HL-60 (cell line): ENCODE measurements around the gene A3GALT2.

Experiments used
- GABPA ChIP-seq: IDR thresholded peaks from 2 replicates; pipeline ENCODE4 v1.6.1; 2012; ENCODE audit warnings: low read depth
- POLR2AphosphoS5 ChIP-seq: IDR thresholded peaks from 2 replicates; pipeline ENCODE4 v1.6.1; 2012; ENCODE audit warnings: low read depth
- SPI1 ChIP-seq: IDR thresholded peaks from 2 replicates; pipeline ENCODE4 v1.6.1; 2012; ENCODE audit warnings: low read depth, mild to moderate bottlenecking, borderline replicate concordance
- TF ChIP-seq, protein P1 (sequence below): IDR thresholded peaks from one replicate; pipeline ENCODE4 v1.5.1; 2011; ENCODE audit warnings: low read length, control low read depth, inconsistent platforms; ENCODE audit not compliant: insufficient read depth
- TF ChIP-seq, protein P2 (sequence below): IDR thresholded peaks from 2 replicates; pipeline ENCODE4 v1.6.1; 2012; ENCODE audit warnings: low read depth; ENCODE audit not compliant: insufficient replicate concordance

- TF ChIP-seq, protein P1, sequence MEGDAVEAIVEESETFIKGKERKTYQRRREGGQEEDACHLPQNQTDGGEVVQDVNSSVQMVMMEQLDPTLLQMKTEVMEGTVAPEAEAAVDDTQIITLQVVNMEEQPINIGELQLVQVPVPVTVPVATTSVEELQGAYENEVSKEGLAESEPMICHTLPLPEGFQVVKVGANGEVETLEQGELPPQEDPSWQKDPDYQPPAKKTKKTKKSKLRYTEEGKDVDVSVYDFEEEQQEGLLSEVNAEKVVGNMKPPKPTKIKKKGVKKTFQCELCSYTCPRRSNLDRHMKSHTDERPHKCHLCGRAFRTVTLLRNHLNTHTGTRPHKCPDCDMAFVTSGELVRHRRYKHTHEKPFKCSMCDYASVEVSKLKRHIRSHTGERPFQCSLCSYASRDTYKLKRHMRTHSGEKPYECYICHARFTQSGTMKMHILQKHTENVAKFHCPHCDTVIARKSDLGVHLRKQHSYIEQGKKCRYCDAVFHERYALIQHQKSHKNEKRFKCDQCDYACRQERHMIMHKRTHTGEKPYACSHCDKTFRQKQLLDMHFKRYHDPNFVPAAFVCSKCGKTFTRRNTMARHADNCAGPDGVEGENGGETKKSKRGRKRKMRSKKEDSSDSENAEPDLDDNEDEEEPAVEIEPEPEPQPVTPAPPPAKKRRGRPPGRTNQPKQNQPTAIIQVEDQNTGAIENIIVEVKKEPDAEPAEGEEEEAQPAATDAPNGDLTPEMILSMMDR: no peak
- no peak for TF ChIP-seq POLR2AphosphoS5
- TF ChIP-seq, protein P2, sequence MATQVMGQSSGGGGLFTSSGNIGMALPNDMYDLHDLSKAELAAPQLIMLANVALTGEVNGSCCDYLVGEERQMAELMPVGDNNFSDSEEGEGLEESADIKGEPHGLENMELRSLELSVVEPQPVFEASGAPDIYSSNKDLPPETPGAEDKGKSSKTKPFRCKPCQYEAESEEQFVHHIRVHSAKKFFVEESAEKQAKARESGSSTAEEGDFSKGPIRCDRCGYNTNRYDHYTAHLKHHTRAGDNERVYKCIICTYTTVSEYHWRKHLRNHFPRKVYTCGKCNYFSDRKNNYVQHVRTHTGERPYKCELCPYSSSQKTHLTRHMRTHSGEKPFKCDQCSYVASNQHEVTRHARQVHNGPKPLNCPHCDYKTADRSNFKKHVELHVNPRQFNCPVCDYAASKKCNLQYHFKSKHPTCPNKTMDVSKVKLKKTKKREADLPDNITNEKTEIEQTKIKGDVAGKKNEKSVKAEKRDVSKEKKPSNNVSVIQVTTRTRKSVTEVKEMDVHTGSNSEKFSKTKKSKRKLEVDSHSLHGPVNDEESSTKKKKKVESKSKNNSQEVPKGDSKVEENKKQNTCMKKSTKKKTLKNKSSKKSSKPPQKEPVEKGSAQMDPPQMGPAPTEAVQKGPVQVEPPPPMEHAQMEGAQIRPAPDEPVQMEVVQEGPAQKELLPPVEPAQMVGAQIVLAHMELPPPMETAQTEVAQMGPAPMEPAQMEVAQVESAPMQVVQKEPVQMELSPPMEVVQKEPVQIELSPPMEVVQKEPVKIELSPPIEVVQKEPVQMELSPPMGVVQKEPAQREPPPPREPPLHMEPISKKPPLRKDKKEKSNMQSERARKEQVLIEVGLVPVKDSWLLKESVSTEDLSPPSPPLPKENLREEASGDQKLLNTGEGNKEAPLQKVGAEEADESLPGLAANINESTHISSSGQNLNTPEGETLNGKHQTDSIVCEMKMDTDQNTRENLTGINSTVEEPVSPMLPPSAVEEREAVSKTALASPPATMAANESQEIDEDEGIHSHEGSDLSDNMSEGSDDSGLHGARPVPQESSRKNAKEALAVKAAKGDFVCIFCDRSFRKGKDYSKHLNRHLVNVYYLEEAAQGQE: no peak
- no peak for TF ChIP-seq SPI1
- no peak for TF ChIP-seq GABPA
Measured at GRCh38 chr1:33272930-33273329, 48.0 kb downstream of the A3GALT2 start.
